ENCODE data around the gene PLAAT3.

- TF ChIP-seq CTCF (IDR thresholded peaks at IDR 0.05) (no peak), POLR2AphosphoS5 (IDR thresholded peaks at IDR 0.05) (no peak), POLR2A (IDR thresholded peaks at IDR 0.05) (no peak), EP300 (IDR thresholded peaks at IDR 0.05) (no peak)
Observed at GRCh38 chr11:63572026-63572688, 42.1 kb downstream of the PLAAT3 start.
